Heart right ventricle (tissue), 16 donors: ENCODE data around the gene SMYD3. TPM values are rescaled to one million over a fixed set of nuclear protein-coding genes. Genes with fewer than 3 reads are reported as not detected.

Source experiments
- ATAC-seq, 8 donors: fragments of 200-7000 bp; cut with Tn5 transposase; one replicate each; pipeline ENCODE4 v1.9.1; 2020; ENCODE audit warnings: mild to moderate bottlenecking in 8 of 8, moderate library complexity in 8 of 8, moderate number of reproducible peaks in 1 of 8
- DNase-seq, 2 donors: peaks; one replicate each; pipeline ENCODE4 v3.0.0-alpha.2; 2020
- H3K27ac ChIP-seq, 10 donors: fragments of 200-600 bp; sonication (generic) in 2 of 10; one replicate each; pipeline versions ENCODE4 v1.5.0 to v1.8.0; 2020 to 2022; ENCODE audit warnings: mild to moderate bottlenecking in 3 of 10
- H3K27me3 ChIP-seq, 7 donors: fragments of 200-600 bp; one replicate each; pipeline ENCODE4 v1.8.0; 2021 to 2022; ENCODE audit warnings: mild to moderate bottlenecking in 2 of 7
- H3K36me3 ChIP-seq, 9 donors: fragments of 200-600 bp; sonication (generic) in 1 of 9; one replicate each; pipeline versions ENCODE4 v1.5.0 to v1.8.0; 2020 to 2022; ENCODE audit warnings: mild to moderate bottlenecking in 2 of 9
- H3K4me1 ChIP-seq, 9 donors: fragments of 200-600 bp; sonication (generic) in 1 of 9; one replicate each; pipeline versions ENCODE4 v1.5.0 to v1.8.0; 2020 to 2022; ENCODE audit warnings: mild to moderate bottlenecking in 4 of 9
- H3K4me3 ChIP-seq, 10 donors: fragments of 200-600 bp; sonication (generic) in 2 of 10; one replicate each; pipeline versions ENCODE4 v1.5.0 to v1.8.0; 2020 to 2022; ENCODE audit warnings: mild to moderate bottlenecking in 7 of 10, moderate library complexity in 2 of 10
- H3K9me3 ChIP-seq, 11 donors: fragments of 200-600 bp in 10 of 11; sonication (generic) in 2 of 11; one replicate each; pipeline versions ENCODE4 v1.5.0 to v1.8.0; 2013 to 2022; ENCODE audit warnings: mild to moderate bottlenecking in 2 of 11, control low read depth in 1 of 11, moderate library complexity in 1 of 11
- CTCF ChIP-seq, 9 donors: fragments of 200-600 bp; sonication (generic) in 2 of 9; IDR thresholded peaks; one replicate each; pipeline versions ENCODE4 v1.5.0 to v1.8.0; 2021 to 2022; ENCODE audit warnings: antibody characterized with exemption in 9 of 9, mild to moderate bottlenecking in 5 of 9, moderate library complexity in 1 of 9
- WGBS, 2 donors: extraction: QIAGEN DNeasy Blood & Tissue Kit; methylation state at CpG; one replicate each; pipeline ENCODE4 v1.1.7; 2013; ENCODE audit warnings: inconsistent platforms in 1 of 2; 5-methylcytosine and 5-hydroxymethylcytosine counted together
- intact Hi-C, 10 donors: fragments of 100-400 bp; cut with DNase I; formaldehyde crosslinking; loops; one replicate each; pipeline versions ENCODE4 v1.11.1 to v1.14.2; 2022
- polyA plus RNA-seq, 2 donors: library from polyadenylated mRNA; stranded (reverse); fragments of 200-250 nt; gene quantifications; one replicate each; pipeline ENCODE4 v1.2.3, GENCODE V29; 2013
- total RNA-seq, 10 donors: library from RNA; stranded (reverse); fragmentation: NEBNext Ultra II Directional in 3 of 10; extraction: Animal tissue kit (Norgen Biotek cat#: 25700) in 3 of 10; gene quantifications; one replicate each; pipeline versions ENCODE4 v1.2.1 to v1.2.4, GENCODE V29; 2021 to 2023
- donor health status: Arrhythmogenic right ventricular cardiomyopathy.
- donor health status: ischemic (EF 13 %, LVEDD 7.1; RV severe dilation, severe dysfunction).
- donor health status: healthy with polysubstance abuse.
- donor health status: DM: no; HTN: yes; CAD: no.
- donor health status: DM: no; HTN: no; CAD: no.
- donor health status: ischemic (EF 25% LVEDD 6.9; RV normal size, moderate dysfunction).
- donor health status: ischemic (EF 25% LVEDD 5.7; RV mildly dilated, moderate dysfunction).
- donor health status: healthy.
- donor health status: DM: yes; HTN: yes; CAD: no.
- donor health status: Ischemic cardiomyopathy.
- donor health status: ischemic (EF 35%, LVEDD 5.7; RV mildly dilated, moderate dysfunction).
- donor health status: nonischemic (EF 11% LVEDD 7.7; RV severe dilation, severe dysfunction).
- donor health status: DM: yes; HTN: yes; CAD: no.
- donor health status: PGD.
- donor health status: ischemic (EF 29% LVEDD 5.4; RV normal size, mild dysfunction).
- donor health status: nonischemic (EF 23%, LVEDD 6.1; RV moderate dilation, normal function).

The SMYD3 gene
- total and polyA plus RNA-seq, 12 donors: 5.9 to 13.9 (median 8.1) TPM

GRCh38 chr1:246113555-246114095, 393.5 kb downstream of the SMYD3 start:
- TF ChIP-seq CTCF (IDR thresholded peaks at IDR 0.05): no peak
- Histone ChIP-seq H3K36me3 (no peaks in the 10 kb centered on the region), H3K27me3 (no peaks in the 10 kb centered on the region), H3K27ac (no peak overlapping the region), H3K9me3 (peaks cover 0 to under 1% (median 0%) of the 10 kb centered on the region in 11 donors), H3K4me1 (peaks cover 0 to 10% (median 0%) of the 10 kb centered on the region in 9 donors), H3K4me3 (no peak overlapping the region)
- intact Hi-C loops: loop anchor here in 5 of 10 donors (5.0 to 10.0 kb wide), 4 partner anchors 96 to 959 kb away; partner anchors contain the start of gene KIF26B (in 2 of the 5)
- WGBS, 2 donors: 56 to 68% methylated on average over 8 of the region's 8 CpGs
- no peak for ATAC-seq
- no peak for DNase-seq

- WGBS, 2 donors: 76 to 82% methylated on average over 3 of the region's 3 CpGs
- ATAC-seq (no peak), DNase-seq (no peak)
- Histone ChIP-seq H3K4me3 (no peak overlapping the region), H3K27me3 (no peaks in the 10 kb centered on the region), H3K27ac (no peak overlapping the region), H3K9me3 (no peaks in the 10 kb centered on the region), H3K4me1 (peaks cover 0 to 5% (median 0%) of the 10 kb centered on the region in 9 donors), H3K36me3 (no peaks in the 10 kb centered on the region)
- TF ChIP-seq CTCF (IDR thresholded peaks at IDR 0.05): no peak
- intact Hi-C loops: loop anchor here in 5 of 10 donors (5.0 to 10.0 kb wide), 4 partner anchors 94 to 957 kb away; partner anchors contain the start of gene KIF26B (in 2 of the 5)
These were observed 395.5 kb downstream of the SMYD3 start for GRCh38 chr1:246111570-246111969.

GRCh38 chr1:246110343-246111219, 396.5 kb downstream of the SMYD3 start:
- WGBS, 2 donors: 87 to 91% methylated on average over 13 of the region's 13 CpGs
- DNase-seq: no peak
- no peak overlapping the region for H3K4me3 ChIP-seq
- TF ChIP-seq CTCF (IDR thresholded peaks at IDR 0.05): no peak
- no peaks in the 10 kb centered on the region for H3K27me3 ChIP-seq
- no peak for ATAC-seq
- H3K9me3 ChIP-seq: no peaks in the 10 kb centered on the region
- intact Hi-C loops: loop anchor here in 5 of 10 donors (5.0 to 10.0 kb wide), 4 partner anchors 93 to 956 kb away; partner anchors contain the start of gene KIF26B (in 2 of the 5)
- H3K4me1 ChIP-seq: peaks cover 0 to 12% (median 0%) of the 10 kb centered on the region in 9 donors
- no peak overlapping the region for H3K27ac ChIP-seq
- no peaks in the 10 kb centered on the region for H3K36me3 ChIP-seq

- TF ChIP-seq CTCF (IDR thresholded peaks at IDR 0.05): no peak
- Histone ChIP-seq H3K27ac (no peak overlapping the region), H3K9me3 (no peaks in the 10 kb centered on the region), H3K36me3 (no peaks in the 10 kb centered on the region), H3K4me1 (peaks cover 0 to 12% (median 0%) of the 10 kb centered on the region in 9 donors), H3K27me3 (no peaks in the 10 kb centered on the region), H3K4me3 (no peak overlapping the region)
- WGBS, 2 donors: 88 to 89% methylated on average over 6 of the region's 6 CpGs
- no peak for ATAC-seq
- DNase-seq: no peak
- intact Hi-C loops: no loop called here
These were observed 398.7 kb downstream of the SMYD3 start for GRCh38 chr1:246108278-246108925.
